Right atrium auricular region (tissue), 2 donors: ENCODE results near the gene WDR70. TPM values are rescaled to one million over a fixed set of nuclear protein-coding genes. Genes with fewer than 3 reads are reported as not detected.

Source experiments
- DNase-seq: peaks from one replicate; pipeline ENCODE4 v3.0.0-alpha.2; 2019; ENCODE audit warnings: low spot score
- H3K27ac ChIP-seq, 2 donors: fragments of 200-600 bp; sonication (generic); 1 replicate in 1 of 2; 2 replicates in 1 of 2; pipeline ENCODE4 v1.5.1; 2016 to 2019
- H3K27me3 ChIP-seq, 2 donors: fragments of 200-600 bp; sonication (generic); one replicate each; pipeline versions ENCODE4 v1.5.1 to v1.6.0; 2017 to 2019
- H3K36me3 ChIP-seq: fragments of 200-600 bp; sonication (generic); one replicate; pipeline ENCODE4 v1.5.1; 2016
- H3K4me1 ChIP-seq, 2 donors: fragments of 200-600 bp; sonication (generic); one replicate each; pipeline versions ENCODE4 v1.5.1 to v1.6.0; 2017 to 2019
- H3K4me3 ChIP-seq, 2 donors: fragments of 200-600 bp; sonication (generic); 1 replicate in 1 of 2; 2 replicates in 1 of 2; pipeline ENCODE4 v1.5.1; 2017 to 2019; ENCODE audit warnings: mild to moderate bottlenecking in 1 of 2, moderate library complexity in 1 of 2
- H3K9me3 ChIP-seq, 2 donors: fragments of 200-600 bp; sonication (generic); one replicate each; pipeline ENCODE4 v1.5.1; 2019
- total RNA-seq, 2 donors: library from RNA; depleted of rRNA; stranded (reverse); fragments of >200 nt; gene quantifications; one replicate each; pipeline ENCODE4 v1.1.0, GENCODE V29; 2016
- TF ChIP-seq, protein P1 (sequence below), 2 donors: fragments of 200-600 bp; sonication (generic); IDR thresholded peaks; one replicate each; pipeline ENCODE4 v1.5.1; 2019; ENCODE audit warnings: antibody characterized with exemption in 2 of 2

The WDR70 gene
- total RNA-seq, 2 donors from 2014 or later = 8.2 to 12.2 TPM

GRCh38 chr5:37626266-37626665 is 247.1 kb downstream of the WDR70 start:
- no peaks in the 10 kb centered on the region for H3K4me1 ChIP-seq
- H3K27me3 ChIP-seq = no peaks in the 10 kb centered on the region
- peaks cover 0 to 27% of the 10 kb centered on the region in 2 donors for H3K9me3 ChIP-seq
- no peak for DNase-seq
- H3K4me3 ChIP-seq = no peak overlapping the region
- H3K36me3 ChIP-seq = no peaks in the 10 kb centered on the region
- TF ChIP-seq, protein P1, sequence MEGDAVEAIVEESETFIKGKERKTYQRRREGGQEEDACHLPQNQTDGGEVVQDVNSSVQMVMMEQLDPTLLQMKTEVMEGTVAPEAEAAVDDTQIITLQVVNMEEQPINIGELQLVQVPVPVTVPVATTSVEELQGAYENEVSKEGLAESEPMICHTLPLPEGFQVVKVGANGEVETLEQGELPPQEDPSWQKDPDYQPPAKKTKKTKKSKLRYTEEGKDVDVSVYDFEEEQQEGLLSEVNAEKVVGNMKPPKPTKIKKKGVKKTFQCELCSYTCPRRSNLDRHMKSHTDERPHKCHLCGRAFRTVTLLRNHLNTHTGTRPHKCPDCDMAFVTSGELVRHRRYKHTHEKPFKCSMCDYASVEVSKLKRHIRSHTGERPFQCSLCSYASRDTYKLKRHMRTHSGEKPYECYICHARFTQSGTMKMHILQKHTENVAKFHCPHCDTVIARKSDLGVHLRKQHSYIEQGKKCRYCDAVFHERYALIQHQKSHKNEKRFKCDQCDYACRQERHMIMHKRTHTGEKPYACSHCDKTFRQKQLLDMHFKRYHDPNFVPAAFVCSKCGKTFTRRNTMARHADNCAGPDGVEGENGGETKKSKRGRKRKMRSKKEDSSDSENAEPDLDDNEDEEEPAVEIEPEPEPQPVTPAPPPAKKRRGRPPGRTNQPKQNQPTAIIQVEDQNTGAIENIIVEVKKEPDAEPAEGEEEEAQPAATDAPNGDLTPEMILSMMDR (IDR thresholded peaks at IDR 0.05) = no peak
- no peak overlapping the region for H3K27ac ChIP-seq

DNA sequence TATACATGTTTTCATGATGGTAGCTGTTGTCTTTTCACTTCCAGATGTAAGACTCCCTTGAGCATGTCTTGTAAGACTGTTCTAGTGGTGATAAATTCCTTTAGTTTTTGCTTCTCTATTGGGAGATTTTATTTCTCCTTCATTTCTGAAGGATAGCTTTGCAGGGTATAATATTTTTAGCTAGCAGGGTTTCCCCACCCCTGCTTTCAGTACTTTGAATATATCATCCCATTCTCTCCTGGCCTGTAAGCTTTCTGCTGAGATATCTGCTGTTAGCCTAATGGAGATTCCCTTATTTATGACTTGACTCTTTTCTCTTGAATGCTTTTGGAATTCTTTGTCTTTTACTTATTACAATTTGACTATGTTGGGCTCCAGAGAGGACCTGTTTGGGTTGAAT is 249.8 kb downstream of the WDR70 start:
- DNase-seq = no peak
- no peaks in the 10 kb centered on the region for H3K4me1 ChIP-seq
- H3K27ac ChIP-seq = no peak overlapping the region
- TF ChIP-seq, protein P1 (IDR thresholded peaks at IDR 0.05) = no peak
- H3K4me3 ChIP-seq = no peak overlapping the region
- H3K27me3 ChIP-seq = no peaks in the 10 kb centered on the region
- no peaks in the 10 kb centered on the region for H3K36me3 ChIP-seq
- peaks cover 0 to 27% of the 10 kb centered on the region in 2 donors for H3K9me3 ChIP-seq

- no peaks in the 10 kb centered on the region for H3K27me3 ChIP-seq
- no peak overlapping the region for H3K27ac ChIP-seq
- peaks cover 0 to 27% of the 10 kb centered on the region in 2 donors for H3K9me3 ChIP-seq
- H3K4me1 ChIP-seq = no peaks in the 10 kb centered on the region
- no peak for DNase-seq
- no peak overlapping the region for H3K4me3 ChIP-seq
- TF ChIP-seq, protein P1 (IDR thresholded peaks at IDR 0.05) = no peak
- no peaks in the 10 kb centered on the region for H3K36me3 ChIP-seq
Observed at GRCh38 chr5:37631939-37632338, 252.8 kb downstream of the WDR70 start.

- TF ChIP-seq, protein P1 (IDR thresholded peaks at IDR 0.05) = no peak
- H3K27me3 ChIP-seq = no peaks in the 10 kb centered on the region
- no peak overlapping the region for H3K4me3 ChIP-seq
- no peaks in the 10 kb centered on the region for H3K36me3 ChIP-seq
- no peaks in the 10 kb centered on the region for H3K4me1 ChIP-seq
- H3K27ac ChIP-seq = no peak overlapping the region
- H3K9me3 ChIP-seq = no peaks in the 10 kb centered on the region
- no peak for DNase-seq
Observed at GRCh38 chr5:37637165-37637845, 258.2 kb downstream of the WDR70 start.

DNA sequence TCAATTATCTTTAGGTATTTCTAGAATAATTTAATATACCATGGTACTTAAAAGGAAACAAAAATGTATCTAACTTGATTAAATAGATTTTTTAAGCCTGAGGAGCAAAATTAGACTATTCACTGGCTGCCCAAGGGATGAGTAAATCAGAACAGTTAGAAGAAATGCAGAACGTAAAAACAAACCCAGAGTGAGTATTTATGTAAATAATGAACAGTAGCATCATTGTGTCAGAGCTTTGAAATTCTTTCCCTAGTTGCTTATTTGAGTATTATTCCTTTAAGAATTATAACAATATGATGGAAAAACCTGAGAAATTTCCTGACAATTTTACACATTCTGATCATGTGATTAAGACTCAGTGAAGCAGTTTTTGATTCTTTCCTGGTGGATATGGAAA is 259.8 kb downstream of the WDR70 start:
- TF ChIP-seq, protein P1 (IDR thresholded peaks at IDR 0.05) = no peak
- no peak for DNase-seq

GRCh38 chr5:37640088-37640487 is 261.0 kb downstream of the WDR70 start:
- TF ChIP-seq, protein P1 (IDR thresholded peaks at IDR 0.05) = no peak
- H3K27me3 ChIP-seq = no peaks in the 10 kb centered on the region
- no peak overlapping the region for H3K27ac ChIP-seq
- H3K36me3 ChIP-seq = no peaks in the 10 kb centered on the region
- no peak for DNase-seq
- H3K4me1 ChIP-seq = no peaks in the 10 kb centered on the region
- H3K4me3 ChIP-seq = no peak overlapping the region
- peaks cover 0 to 13% of the 10 kb centered on the region in 2 donors for H3K9me3 ChIP-seq

More for the DNA sequence above, 259.8 kb downstream of the WDR70 start:
- Histone ChIP-seq H3K36me3 (no peaks in the 10 kb centered on the region), H3K27ac (no peak overlapping the region), H3K4me3 (no peak overlapping the region), H3K9me3 (peaks cover 0 to 2% of the 10 kb centered on the region in 2 donors), H3K4me1 (no peaks in the 10 kb centered on the region), H3K27me3 (no peaks in the 10 kb centered on the region)
